K562 (cell line): ENCODE results near the gene HAUS6. TPM values are rescaled to one million over a fixed set of nuclear protein-coding genes. Genes with fewer than 3 reads are reported as not detected.

Experiments
- ATAC-seq: fragments of 200-7000 bp; cut with Tn5 transposase; 3 replicates; pipeline ENCODE4 v1.9.1; 2020; ENCODE audit warnings: moderate library complexity
- BruUV-seq: library from RNA; stranded (reverse); fragments of 400-500 nt; replicated peaks from 2 replicates; lab custom pipeline; 2021; lab: Mats Ljungman, UMichigan
- CTCF ChIA-PET: fragments of 300-600 bp; formaldehyde crosslinking; extraction: SDS; loops from one replicate; lab custom pipeline; 2021; ENCODE audit warnings: low intra/inter-chr PET ratio; lab: Yijun Ruan, JAX
- POLR2A ChIA-PET: fragments of 300-600, 350-650 bp; sonication (Branson Sonifier 250); formaldehyde crosslinking; extraction: SDS; loops from one replicate; lab custom pipeline; 2021; ENCODE audit warnings: antibody characterized with exemption, inconsistent platforms; lab: Yijun Ruan, JAX
- DNase-seq, 4 experiments: peaks; one replicate each; pipeline versions ENCODE4 v3.0.0 to v3.0.0-alpha.2; 2011 to 2018; ENCODE audit warnings: low spot score in 3 of 4, mixed read lengths in 3 of 4; ENCODE audit errors: extremely low read depth in 1 of 4
- FAIRE-seq: peaks from 2 replicates; lab custom pipeline; 2011; peaks lifted over from hg19 to GRCh38; lab: Jason Lieb, UNC
- H2AFZ ChIP-seq: 2 replicates; pipeline ENCODE4 v1.6.0; 2011; ENCODE audit warnings: low read depth, low read length, control low read depth, inconsistent platforms
- H3K27ac ChIP-seq: fragments of 200-600 bp; 3 replicates; pipeline ENCODE4 v1.8.0; 2011; ENCODE audit warnings: low read depth, mild to moderate bottlenecking, control low read depth, inconsistent platforms, low read length, moderate library complexity, mixed read lengths; ENCODE audit errors: extremely low read depth
- H3K27me3 ChIP-seq, 2 experiments: fragments of 300-600 bp in 1 of 2; 2 replicates in 1 of 2; 3 replicates in 1 of 2; pipeline versions ENCODE4 v1.6.0 to v1.8.0; 2011; ENCODE audit warnings: inconsistent platforms in 2 of 2, low read length in 2 of 2, mild to moderate bottlenecking in 1 of 2, mixed read lengths in 1 of 2, moderate library complexity in 1 of 2; ENCODE audit not compliant: control insufficient read depth in 2 of 2, insufficient read depth in 2 of 2
- H3K36me3 ChIP-seq: fragments of 300-600 bp; 3 replicates; pipeline ENCODE4 v1.8.0; 2011; ENCODE audit warnings: mild to moderate bottlenecking, low read length, inconsistent platforms; ENCODE audit not compliant: control insufficient read depth, insufficient read depth
- H3K4me1 ChIP-seq, 2 experiments: fragments of 200-600 bp in 1 of 2; replicated peaks in 1 of 2; 2 replicates in 1 of 2; 3 replicates in 1 of 2; pipeline versions ENCODE4 v1.5.1 to v1.8.0; 2011; ENCODE audit warnings: inconsistent platforms in 2 of 2, low read length in 2 of 2, mild to moderate bottlenecking in 1 of 2, mixed read lengths in 1 of 2, moderate library complexity in 1 of 2; ENCODE audit not compliant: control insufficient read depth in 2 of 2, insufficient read depth in 2 of 2
- H3K4me2 ChIP-seq: 2 replicates; pipeline ENCODE4 v1.6.1; 2011; ENCODE audit warnings: low read length, control low read depth, inconsistent platforms, mixed read lengths; ENCODE audit not compliant: insufficient read depth
- H3K4me3 ChIP-seq: fragments of 200-600 bp; sonication (generic), shearing (Covaris generic); 2 replicates; pipeline ENCODE4 v1.5.1; 2016; ENCODE audit warnings: control low read depth, inconsistent platforms
- H3K79me2 ChIP-seq: fragments of 200-600 bp; 3 replicates; pipeline ENCODE4 v1.8.0; 2011; ENCODE audit warnings: low read length, inconsistent platforms; ENCODE audit not compliant: control insufficient read depth, insufficient read depth
- H3K9ac ChIP-seq, 2 experiments: 2 replicates each; pipeline versions ENCODE4 v1.6.0 to v1.6.1; 2011; ENCODE audit warnings: low read depth in 2 of 2, low read length in 2 of 2, control low read depth in 1 of 2, inconsistent platforms in 1 of 2, mild to moderate bottlenecking in 1 of 2, mixed read lengths in 1 of 2; ENCODE audit not compliant: insufficient read depth in 1 of 2
- H3K9me1 ChIP-seq: one replicate; pipeline ENCODE4 v1.6.0; 2011; ENCODE audit warnings: inconsistent platforms, mild to moderate bottlenecking, low read length, moderate library complexity; ENCODE audit not compliant: control insufficient read depth, insufficient read depth
- H3K9me3 ChIP-seq: replicated peaks from 2 replicates; pipeline ENCODE4 v1.5.1; 2011; ENCODE audit warnings: low read depth, low read length, inconsistent platforms; ENCODE audit not compliant: control insufficient read depth, insufficient read depth
- H4K20me1 ChIP-seq: replicated peaks from 2 replicates; pipeline ENCODE4 v1.6.1; 2011; ENCODE audit warnings: low read length, inconsistent platforms, mixed read lengths; ENCODE audit not compliant: control insufficient read depth, insufficient read depth
- AFF1 ChIP-seq, 2 experiments: fragments of 450-650 bp; IDR thresholded peaks; 2 replicates each; pipeline ENCODE4 v1.6.1; 2018; ENCODE audit warnings: mild to moderate bottlenecking in 2 of 2, low read depth in 1 of 2; ENCODE audit not compliant: partially characterized antibody in 2 of 2
- CREM ChIP-seq: IDR thresholded peaks from 2 replicates; pipeline ENCODE4 v1.6.1; 2014; ENCODE audit warnings: antibody characterized with exemption, low read depth
- EP400 ChIP-seq: fragments of 450-650 bp; IDR thresholded peaks from 2 replicates; pipeline ENCODE4 v1.6.1; 2017; ENCODE audit warnings: antibody characterized with exemption, mild to moderate bottlenecking, moderate library complexity
- FOXM1 ChIP-seq, 2 experiments: fragments of 450-650 bp in 1 of 2; sonication (generic) in 1 of 2; formaldehyde crosslinking in 1 of 2; IDR thresholded peaks; 2 replicates each; pipeline versions ENCODE4 v1.6.1 to v1.9.0; 2017 to 2022; ENCODE audit warnings: low read depth in 2 of 2, mild to moderate bottlenecking in 2 of 2, missing genetic modification reagents in 1 of 2, moderate library complexity in 1 of 2
- NRF1 ChIP-seq, 2 experiments: fragments of 450-650 bp; IDR thresholded peaks in 1 of 2; conservative IDR thresholded peaks in 1 of 2; 2 replicates each; pipeline ENCODE4 v1.6.1; 2014; ENCODE audit warnings: mild to moderate bottlenecking in 2 of 2
- SAFB2 ChIP-seq: fragments of 200-400 bp; formaldehyde crosslinking; IDR thresholded peaks from 2 replicates; pipeline ENCODE4 v1.6.1; 2018; ENCODE audit warnings: borderline replicate concordance, low read length, low read depth, moderate library complexity; ENCODE audit not compliant: severe bottlenecking
- U2AF2 ChIP-seq: fragments of 200-400 bp; formaldehyde crosslinking; optimal IDR thresholded peaks from 2 replicates; pipeline ENCODE3; 2017; ENCODE audit warnings: low read depth, mild to moderate bottlenecking, low read length
- ZNF57 ChIP-seq: fragments of 450-650 bp; formaldehyde crosslinking; IDR thresholded peaks from 2 replicates; pipeline ENCODE4 v1.4.0; 2020; ENCODE audit warnings: mild to moderate bottlenecking, moderate library complexity
- ZNF830 ChIP-seq: fragments of 250-450 bp; sonication (Bioruptor Pico); IDR thresholded peaks from 2 replicates; pipeline ENCODE4 v1.5.0; 2021; ENCODE audit warnings: mild to moderate bottlenecking
- WGBS: fragments of 100-300 bp; shearing (Covaris generic); methylation state at CpG from one replicate; pipeline ENCODE4 v1.1.6; 2016; ENCODE audit warnings: low coverage, mixed read lengths; ENCODE audit not compliant: insufficient coverage; ENCODE audit errors: missing lambda C conversion rate; 5-methylcytosine and 5-hydroxymethylcytosine counted together
- in situ Hi-C: fragments of 300-500 bp; cut with MboI; formaldehyde crosslinking; loops from 4 replicates; pipeline ENCODE4 v1.15.0; 2018; ENCODE audit warnings: inconsistent platforms, mixed read lengths
- intact Hi-C: fragments of 100-400 bp; cut with micrococcal nuclease; formaldehyde crosslinking; loops from 2 replicates; pipeline ENCODE4 v1.14.2; 2022
- polyA plus RNA-seq, 8 experiments: library from polyadenylated mRNA; depleted of rRNA in 4 of 8; stranded (reverse) in 5 of 8; unstranded in 3 of 8; fragments of >200 nt; fragmentation: Nextera tagmentation in 2 of 8; fragmentation: Illumina TruSeq in 1 of 8; extraction: Ambion mirVana in 2 of 8; extraction: Trizol in 1 of 8; gene quantifications; 2 replicates each; pipeline versions ENCODE4 v1.2.1 to v1.2.3, GENCODE V29; 2011 to 2014; ENCODE audit warnings: inconsistent platforms in 1 of 8, missing spikeins in 1 of 8
- total RNA-seq, 7 experiments: library from RNA; depleted of rRNA in 6 of 7; stranded (reverse); fragments of >200 nt in 6 of 7; fragmentation: Illumina TruSeq in 2 of 7; extraction: Trizol in 2 of 7; gene quantifications; 2 replicates each; pipeline versions ENCODE4 v1.2.1 to v1.2.3, GENCODE V29; 2011 to 2021; ENCODE audit warnings: low replicate concordance in 1 of 7
- TF ChIP-seq, protein P1 (sequence below): fragments of 450-650 bp; conservative IDR thresholded peaks from 2 replicates; pipeline ENCODE4 v1.6.1; 2016; ENCODE audit warnings: missing genetic modification characterization, low read depth, mild to moderate bottlenecking, control low read depth, missing compliant biosample characterization
- TF ChIP-seq, protein P2 (sequence below): sonication (generic); IDR thresholded peaks from 2 replicates; pipeline ENCODE4 v1.6.1; 2016

HAUS6 gene
- total and polyA plus RNA-seq, 9 of the 15 experiments (the other 6 are each of a cell fraction or from before 2014, with no cell fraction given): 10.2 to 31.7 (median 23.1) TPM

- no peak for TF ChIP-seq ZNF830 (CRISPR knock-in tag)
- no peak for TF ChIP-seq SAFB2
- no peak for TF ChIP-seq ZNF57 (CRISPR knock-in tag)
- TF ChIP-seq, protein P1, sequence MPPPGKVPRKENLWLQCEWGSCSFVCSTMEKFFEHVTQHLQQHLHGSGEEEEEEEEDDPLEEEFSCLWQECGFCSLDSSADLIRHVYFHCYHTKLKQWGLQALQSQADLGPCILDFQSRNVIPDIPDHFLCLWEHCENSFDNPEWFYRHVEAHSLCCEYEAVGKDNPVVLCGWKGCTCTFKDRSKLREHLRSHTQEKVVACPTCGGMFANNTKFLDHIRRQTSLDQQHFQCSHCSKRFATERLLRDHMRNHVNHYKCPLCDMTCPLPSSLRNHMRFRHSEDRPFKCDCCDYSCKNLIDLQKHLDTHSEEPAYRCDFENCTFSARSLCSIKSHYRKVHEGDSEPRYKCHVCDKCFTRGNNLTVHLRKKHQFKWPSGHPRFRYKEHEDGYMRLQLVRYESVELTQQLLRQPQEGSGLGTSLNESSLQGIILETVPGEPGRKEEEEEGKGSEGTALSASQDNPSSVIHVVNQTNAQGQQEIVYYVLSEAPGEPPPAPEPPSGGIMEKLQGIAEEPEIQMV (tag): no peak
Observed at GRCh38 chr9:19033015-19033414, 69.7 kb downstream of the HAUS6 start, which contains the start of gene SAXO1 (continued).

- no peaks in the 10 kb centered on the region for H3K79me2 ChIP-seq
- peak overlapping the region; percentile 49; the same call in 1 of the 2 replicates for H3K4me2 ChIP-seq
- no peaks in the 10 kb centered on the region for H3K9me1 ChIP-seq
- FAIRE-seq: no peak
- H3K9me3 ChIP-seq: no peaks in the 10 kb centered on the region
- 0 out of 2 replicates have a peak overlapping the region, but pooled peaks have one; percentile 63 for H2AFZ ChIP-seq
- H3K27me3 ChIP-seq: peaks cover 0 to 6% of the 10 kb centered on the region in 2 experiments; a peak in 2 of 5 replicates
- intact Hi-C loops: no loop called here
- H3K9ac ChIP-seq: peak overlapping the region in 1 of 2 experiments; percentile 74; a peak in 2 of 4 replicates
- ChIA-PET CTCF (no interaction called here), POLR2A (no interaction called here)
- no peak overlapping the region for H3K27ac ChIP-seq
- BruUV-seq: no TSS peak
- peak; percentile 54 for ATAC-seq
- in situ Hi-C loops: loop anchor here (10.0 kb wide), 1 partner anchor 422 kb away; no protein-coding TSS in a partner anchor
- H3K4me3 ChIP-seq: no peak overlapping the region
- H3K36me3 ChIP-seq: no peaks in the 10 kb centered on the region
- H3K4me1 ChIP-seq: peaks cover 0 to 7% of the 10 kb centered on the region in 2 experiments; a peak in 2 of 5 replicates
- no peaks in the 10 kb centered on the region for H4K20me1 ChIP-seq
- under 1% methylated on average over 14 of the region's 14 CpGs for WGBS
- no peak for DNase-seq
- 0 out of 2 replicates have a peak, but pooled peaks have one; percentile 9 for TF ChIP-seq CREM
- TF ChIP-seq, protein P2, sequence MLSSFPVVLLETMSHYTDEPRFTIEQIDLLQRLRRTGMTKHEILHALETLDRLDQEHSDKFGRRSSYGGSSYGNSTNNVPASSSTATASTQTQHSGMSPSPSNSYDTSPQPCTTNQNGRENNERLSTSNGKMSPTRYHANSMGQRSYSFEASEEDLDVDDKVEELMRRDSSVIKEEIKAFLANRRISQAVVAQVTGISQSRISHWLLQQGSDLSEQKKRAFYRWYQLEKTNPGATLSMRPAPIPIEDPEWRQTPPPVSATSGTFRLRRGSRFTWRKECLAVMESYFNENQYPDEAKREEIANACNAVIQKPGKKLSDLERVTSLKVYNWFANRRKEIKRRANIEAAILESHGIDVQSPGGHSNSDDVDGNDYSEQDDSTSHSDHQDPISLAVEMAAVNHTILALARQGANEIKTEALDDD: no peak
- no peak for TF ChIP-seq EP400
- peak in 1 of 2 experiments; percentile 46; a peak in 2 of 4 replicates for TF ChIP-seq NRF1 (conservative IDR thresholded peaks at IDR 0.05 in 1 of 2, IDR thresholded peaks at IDR 0.05 in 1 of 2)
- TF ChIP-seq U2AF2: no peak
- TF ChIP-seq AFF1 (IDR thresholded peaks at IDR 0.05; ENCODE audit: low read depth in 1 of 2, partially characterized antibody in 2 of 2): no peak
- no peak for TF ChIP-seq FOXM1 (IDR thresholded peaks at IDR 0.05; ENCODE audit: low read depth)
- no peak for TF ChIP-seq FOXM1 (CRISPR knock-in tag; IDR thresholded peaks at IDR 0.05; ENCODE audit: low read depth)
Observed at GRCh38 chr9:19032406-19032805, 70.3 kb downstream of the HAUS6 start.
